ENCODE measurements around the gene DUSP22.

- TF ChIP-seq HOMEZ (CRISPR knock-in tag; IDR thresholded peaks at IDR 0.05) (no peak), MYBL2 (IDR thresholded peaks at IDR 0.05; ENCODE audit: low read depth) (no peak), MYBL2 (CRISPR knock-in tag; IDR thresholded peaks at IDR 0.05; ENCODE audit: borderline replicate concordance) (no peak), ZFP36 (IDR thresholded peaks at IDR 0.05; ENCODE audit: low read depth, low read length, partially characterized antibody) (no peak), POLR2A (conservative IDR thresholded peaks at IDR 0.05) (no peak), RAD21 (CRISPR knock-in tag; conservative IDR thresholded peaks at IDR 0.05 in 1 of 2, IDR thresholded peaks at IDR 0.05 in 1 of 2) (no peak), BCL6 (CRISPR knock-in tag; IDR thresholded peaks at IDR 0.05) (no peak), TSHZ1 (CRISPR knock-in tag; IDR thresholded peaks at IDR 0.05) (no peak), ETS1 (conservative IDR thresholded peaks at IDR 0.05; ENCODE audit: control insufficient read depth, low read depth, low read length) (no peak), CTCF (IDR thresholded peaks at IDR 0.05 in 2 of 3, conservative IDR thresholded peaks at IDR 0.05 in 1 of 3; ENCODE audit: insufficient read depth in 2 of 3, low read depth in 1 of 3, low read length in 3 of 3) (no peak), SP2 (IDR thresholded peaks at IDR 0.05; ENCODE audit: extremely low read depth, low read depth, low read length, poor library complexity, severe bottlenecking) (no peak)
Observed at GRCh38 chr6:301526-301925, 9.2 kb downstream of the DUSP22 start.
